ENCODE measurements around the gene EN1. TPM values are rescaled to one million over a fixed set of nuclear protein-coding genes. Genes with fewer than 3 reads are reported as not detected.

EN1 gene
- total RNA-seq = not detected
- long read RNA-seq = 0 reads

- ATAC-seq (ENCODE audit: poor library complexity) = no peak
- intact Hi-C loops (cut with DNase I) = no loop called here
- DNase-seq = no peak
Observed at GRCh38 chr2:118846953-118847761, at the start of gene EN1. Gene EN1, minus strand, starts transcription at chr2:118847648. Its CDS starts 481 bp downstream, at chr2:118847167.

GRCh38 chr2:118893100-118893499 lies 45.7 kb upstream of the EN1 start:
- intact Hi-C loops (cut with DNase I) = no loop called here
- no peak for DNase-seq
- no peak for ATAC-seq (ENCODE audit: poor library complexity)

- ATAC-seq (ENCODE audit: poor library complexity) (no peak), DNase-seq (no peak)
- intact Hi-C loops (cut with DNase I) = loop anchor here (10.0 kb wide), 1 partner anchor 405 kb away; no protein-coding TSS in a partner anchor
Observed at GRCh38 chr2:118889995-118890394, 42.5 kb upstream of the EN1 start.

- intact Hi-C loops (cut with DNase I) = loop anchor here (10.0 kb wide), 1 partner anchor 411 kb away; no protein-coding TSS in a partner anchor
- DNase-seq (no peak), ATAC-seq (ENCODE audit: poor library complexity) (no peak)
Observed at GRCh38 chr2:118883792-118884191, 36.3 kb upstream of the EN1 start.

- ATAC-seq (ENCODE audit: poor library complexity) (peak; percentile 85), DNase-seq (peak; percentile 68)
- intact Hi-C loops (cut with DNase I) = loop anchor here (10.0 kb wide), 1 partner anchor 412 kb away; no protein-coding TSS in a partner anchor
Observed at GRCh38 chr2:118882693-118883336, 35.4 kb upstream of the EN1 start.

GRCh38 chr2:118881490-118882129 lies 34.2 kb upstream of the EN1 start:
- intact Hi-C loops (cut with DNase I) = loop anchor here (10.0 kb wide), 1 partner anchor 413 kb away; no protein-coding TSS in a partner anchor
- peak; percentile 96 for ATAC-seq (ENCODE audit: poor library complexity)
- DNase-seq = no peak

- intact Hi-C loops (cut with DNase I) = loop anchor here (10.0 kb wide), 1 partner anchor 414 kb away; no protein-coding TSS in a partner anchor
- DNase-seq (no peak), ATAC-seq (ENCODE audit: poor library complexity) (no peak)
Observed at GRCh38 chr2:118880501-118880900, 33.1 kb upstream of the EN1 start.

- ATAC-seq (ENCODE audit: poor library complexity) = no peak
- intact Hi-C loops (cut with DNase I) = no loop called here
Observed at GRCh38 chr2:118878531-118879149, 31.2 kb upstream of the EN1 start.

GRCh38 chr2:118875318-118875717 lies 27.9 kb upstream of the EN1 start:
- no peak for ATAC-seq (ENCODE audit: poor library complexity)
- no peak for DNase-seq
- intact Hi-C loops (cut with DNase I) = no loop called here

More at GRCh38 chr2:118878531-118879149, 31.2 kb upstream of the EN1 start:
- no peak for DNase-seq

- intact Hi-C loops (cut with DNase I) = no loop called here
- DNase-seq (no peak), ATAC-seq (ENCODE audit: poor library complexity) (no peak)
Observed at GRCh38 chr2:118874324-118874723, 26.9 kb upstream of the EN1 start.

- DNase-seq = no peak
- peak; percentile 84 for ATAC-seq (ENCODE audit: poor library complexity)
- intact Hi-C loops (cut with DNase I) = no loop called here
Observed at GRCh38 chr2:118865106-118865505, 17.7 kb upstream of the EN1 start.

GRCh38 chr2:118864207-118864606 lies 16.8 kb upstream of the EN1 start:
- ATAC-seq (ENCODE audit: poor library complexity) (no peak), DNase-seq (no peak)
- intact Hi-C loops (cut with DNase I) = no loop called here

GRCh38 chr2:118861731-118862130 lies 14.3 kb upstream of the EN1 start:
- no peak for DNase-seq
- intact Hi-C loops (cut with DNase I) = no loop called here
- no peak for ATAC-seq (ENCODE audit: poor library complexity)

- DNase-seq = no peak
- intact Hi-C loops (cut with DNase I) = no loop called here
- ATAC-seq (ENCODE audit: poor library complexity) = no peak
Observed at GRCh38 chr2:118861242-118861641, 13.8 kb upstream of the EN1 start.

GRCh38 chr2:118860506-118860905 lies 13.1 kb upstream of the EN1 start:
- DNase-seq (no peak), ATAC-seq (ENCODE audit: poor library complexity) (no peak)
- intact Hi-C loops (cut with DNase I) = no loop called here

GRCh38 chr2:118859157-118859770 lies 11.8 kb upstream of the EN1 start:
- intact Hi-C loops (cut with DNase I) = loop anchor here (5.0 kb wide), 1 partner anchor 812 kb away; no protein-coding TSS in a partner anchor
- no peak for DNase-seq
- ATAC-seq (ENCODE audit: poor library complexity) = no peak

GRCh38 chr2:118858485-118859156 lies 11.2 kb upstream of the EN1 start:
- intact Hi-C loops (cut with DNase I) = loop anchor here (5.0 kb wide), 1 partner anchor 811 kb away; no protein-coding TSS in a partner anchor
- ATAC-seq (ENCODE audit: poor library complexity) = no peak
- DNase-seq = no peak
